ENCODE measurements around the gene NAP1L5. TPM values are rescaled to one million over a fixed set of nuclear protein-coding genes. Genes with fewer than 3 reads are reported as not detected.

Gene NAP1L5
- total RNA-seq, 2 donors from 2014 or later: 1.2 to 1.5 TPM

GRCh38 chr4:88719381-88719780 lies 21.8 kb upstream of the NAP1L5 start:
- Histone ChIP-seq H3K27me3 (ENCODE audit: control insufficient read depth, insufficient read depth, low read length, poor library complexity, severe bottlenecking) (no peaks in the 10 kb centered on the region), H3K36me3 (ENCODE audit: control insufficient read depth, insufficient read depth, low read length) (no peaks in the 10 kb centered on the region), H3K4me1 (ENCODE audit: control insufficient read depth, insufficient read depth, low read length) (no peaks in the 10 kb centered on the region), H3K9ac (ENCODE audit: extremely low read depth, low read length, poor library complexity, severe bottlenecking) (no peak overlapping the region), H3K9me3 (ENCODE audit: control insufficient read depth, low read length) (peaks cover 25% of the 10 kb centered on the region), H3K4me3 (ENCODE audit: low read length) (no peak overlapping the region), H3K27ac (ENCODE audit: low read depth, low read length) (no peak overlapping the region)
- H3K36me3 Mint-ChIP-seq (ENCODE audit: low read depth): peaks cover 16% of the 10 kb centered on the region
- peaks cover 18% of the 10 kb centered on the region for H3K9me3 Mint-ChIP-seq
- H3K27me3 Mint-ChIP-seq (ENCODE audit: insufficient read depth): no peaks in the 10 kb centered on the region
- no peak for DNase-seq
- WGBS, 2 experiments (ENCODE audit: insufficient coverage in 1 of 2, insufficient read length in 1 of 2): 100% methylated on average over 1 of the region's 1 CpG; no CpG with 5 or more reads in 1 of the 2 experiments
- H3K4me1 Mint-ChIP-seq: no peaks in the 10 kb centered on the region
- no peak overlapping the region for H3K4me3 Mint-ChIP-seq
- H3K27ac Mint-ChIP-seq: no peak overlapping the region
- TF ChIP-seq CTCF (conservative IDR thresholded peaks at IDR 0.05): no peak

GRCh38 chr4:88718098-88718497 lies 20.5 kb upstream of the NAP1L5 start:
- peaks cover 18% of the 10 kb centered on the region for H3K9me3 Mint-ChIP-seq
- H3K4me3 Mint-ChIP-seq: no peak overlapping the region
- TF ChIP-seq CTCF (conservative IDR thresholded peaks at IDR 0.05): no peak
- Histone ChIP-seq H3K27me3 (ENCODE audit: control insufficient read depth, insufficient read depth, low read length, poor library complexity, severe bottlenecking) (no peaks in the 10 kb centered on the region), H3K27ac (ENCODE audit: low read depth, low read length) (no peak overlapping the region), H3K4me1 (ENCODE audit: control insufficient read depth, insufficient read depth, low read length) (no peaks in the 10 kb centered on the region), H3K9me3 (ENCODE audit: control insufficient read depth, low read length) (peaks cover 25% of the 10 kb centered on the region), H3K4me3 (ENCODE audit: low read length) (no peak overlapping the region), H3K9ac (ENCODE audit: extremely low read depth, low read length, poor library complexity, severe bottlenecking) (no peak overlapping the region), H3K36me3 (ENCODE audit: control insufficient read depth, insufficient read depth, low read length) (no peaks in the 10 kb centered on the region)
- H3K27ac Mint-ChIP-seq: no peak overlapping the region
- DNase-seq: no peak
- WGBS, 2 experiments (ENCODE audit: insufficient coverage in 1 of 2, insufficient read length in 1 of 2): 93 to 97% methylated on average over 3 to 5 of the region's 5 CpGs
- H3K27me3 Mint-ChIP-seq (ENCODE audit: insufficient read depth): no peaks in the 10 kb centered on the region
- H3K36me3 Mint-ChIP-seq (ENCODE audit: low read depth): peaks cover 16% of the 10 kb centered on the region
- H3K4me1 Mint-ChIP-seq: no peaks in the 10 kb centered on the region

GRCh38 chr4:88713782-88714181 lies 16.2 kb upstream of the NAP1L5 start:
- no peak overlapping the region for H3K27ac ChIP-seq (ENCODE audit: low read depth, low read length)
- no peak for TF ChIP-seq CTCF (conservative IDR thresholded peaks at IDR 0.05)
- 83% methylated on average over 1 of the region's 1 CpG; no CpG with 5 or more reads in 1 of the 2 experiments for WGBS, 2 experiments (ENCODE audit: insufficient coverage in 1 of 2, insufficient read length in 1 of 2)
- H3K4me3 ChIP-seq (ENCODE audit: low read length): no peak overlapping the region
- no peak overlapping the region for H3K27ac Mint-ChIP-seq
- no peaks in the 10 kb centered on the region for H3K4me1 ChIP-seq (ENCODE audit: control insufficient read depth, insufficient read depth, low read length)
- peaks cover 18% of the 10 kb centered on the region for H3K9me3 Mint-ChIP-seq
- H3K36me3 ChIP-seq (ENCODE audit: control insufficient read depth, insufficient read depth, low read length): no peaks in the 10 kb centered on the region
- no peaks in the 10 kb centered on the region for H3K4me1 Mint-ChIP-seq
- H3K9me3 ChIP-seq (ENCODE audit: control insufficient read depth, low read length): peaks cover 25% of the 10 kb centered on the region
- no peak for DNase-seq
- H3K9ac ChIP-seq (ENCODE audit: extremely low read depth, low read length, poor library complexity, severe bottlenecking): no peak overlapping the region
- no peaks in the 10 kb centered on the region for H3K27me3 ChIP-seq (ENCODE audit: control insufficient read depth, insufficient read depth, low read length, poor library complexity, severe bottlenecking)
- peaks cover 16% of the 10 kb centered on the region for H3K36me3 Mint-ChIP-seq (ENCODE audit: low read depth)
- no peak overlapping the region for H3K4me3 Mint-ChIP-seq
- no peaks in the 10 kb centered on the region for H3K27me3 Mint-ChIP-seq (ENCODE audit: insufficient read depth)

Measured in endodermal cell (in vitro differentiated cells).